H9 (cell line): Measurements from ENCODE around the gene TTF2. TPM values are rescaled to one million over a fixed set of nuclear protein-coding genes. Genes with fewer than 3 reads are reported as not detected.
A peak's percentile ranks its signal among the peaks of the same experiment; 100 is the strongest.

ENCODE experiments used
- DNase-seq: peaks from one replicate; pipeline ENCODE4 v3.0.0-alpha.2; 2017
- H2AFZ ChIP-seq: one replicate; pipeline ENCODE4 v1.6.1; 2013; ENCODE audit warnings: mild to moderate bottlenecking, low read length, control low read depth, moderate library complexity
- H2AK5ac ChIP-seq: 2 replicates; pipeline ENCODE4 v1.6.1; 2013; ENCODE audit warnings: low read length, control low read depth, mixed read lengths; ENCODE audit not compliant: insufficient read length
- H2BK120ac ChIP-seq: one replicate; pipeline ENCODE4 v1.6.1; 2013; ENCODE audit warnings: low read depth, mild to moderate bottlenecking, low read length, control low read depth, inconsistent platforms; ENCODE audit not compliant: poor library complexity, severe bottlenecking
- H2BK12ac ChIP-seq: 2 replicates; pipeline ENCODE4 v1.6.1; 2013; ENCODE audit warnings: low read length, control low read depth, mixed read lengths, low read depth; ENCODE audit not compliant: insufficient read length
- H2BK15ac ChIP-seq: 2 replicates; pipeline ENCODE4 v1.6.1; 2013; ENCODE audit warnings: low read depth, low read length, control low read depth
- H2BK20ac ChIP-seq: one replicate; pipeline ENCODE4 v1.6.1; 2013; ENCODE audit warnings: low read depth, mild to moderate bottlenecking, low read length, control low read depth, inconsistent platforms; ENCODE audit not compliant: poor library complexity, severe bottlenecking
- H2BK5ac ChIP-seq: 2 replicates; pipeline ENCODE4 v1.6.1; 2013; ENCODE audit warnings: low read length, control low read depth, mixed read lengths; ENCODE audit not compliant: insufficient read length
- H3K14ac ChIP-seq: 2 replicates; pipeline ENCODE4 v1.6.1; 2013; ENCODE audit warnings: low read length, control low read depth; ENCODE audit not compliant: insufficient read depth
- H3K18ac ChIP-seq: 2 replicates; pipeline ENCODE4 v1.6.1; 2013; ENCODE audit warnings: low read depth, mild to moderate bottlenecking, mixed read lengths, low read length, control low read depth; ENCODE audit not compliant: insufficient read length
- H3K23ac ChIP-seq: 2 replicates; pipeline ENCODE4 v1.6.1; 2013; ENCODE audit warnings: low read length, control low read depth, mixed read lengths, low read depth; ENCODE audit not compliant: insufficient read length
- H3K23me2 ChIP-seq: 2 replicates; pipeline ENCODE4 v1.6.1; 2013; ENCODE audit warnings: low read depth, mild to moderate bottlenecking, mixed read lengths, low read length, control low read depth; ENCODE audit not compliant: insufficient read length, poor library complexity, severe bottlenecking
- H3K27ac ChIP-seq: 2 replicates; pipeline ENCODE4 v1.5.1; 2013; ENCODE audit warnings: low read length, control low read depth, mixed read lengths, low read depth; ENCODE audit not compliant: insufficient read length
- H3K27me3 ChIP-seq: 2 replicates; pipeline ENCODE4 v1.6.1; 2013; ENCODE audit warnings: low read length, control low read depth, inconsistent platforms; ENCODE audit not compliant: insufficient read depth
- H3K4ac ChIP-seq: 2 replicates; pipeline ENCODE4 v1.6.1; 2013; ENCODE audit warnings: low read depth, mild to moderate bottlenecking, control low read depth, inconsistent platforms, low read length, moderate library complexity
- H3K4me1 ChIP-seq: 2 replicates; pipeline ENCODE4 v1.6.1; 2013; ENCODE audit warnings: low read length, control low read depth, inconsistent platforms; ENCODE audit not compliant: insufficient read depth
- H3K4me2 ChIP-seq: 2 replicates; pipeline ENCODE4 v1.6.1; 2013; ENCODE audit warnings: low read length, control low read depth, mixed read lengths; ENCODE audit not compliant: insufficient read length, insufficient read depth
- H3K56ac ChIP-seq: 2 replicates; pipeline ENCODE4 v1.6.1; 2013; ENCODE audit warnings: low read depth, mild to moderate bottlenecking, mixed read lengths, low read length, control low read depth; ENCODE audit not compliant: insufficient read length
- H3K79me1 ChIP-seq: 2 replicates; pipeline ENCODE4 v1.6.1; 2013; ENCODE audit warnings: low read depth, mild to moderate bottlenecking, moderate library complexity, low read length, control low read depth, inconsistent platforms; ENCODE audit not compliant: insufficient read depth, poor library complexity, severe bottlenecking
- H3K79me2 ChIP-seq: 2 replicates; pipeline ENCODE4 v1.6.1; 2013; ENCODE audit warnings: low read length, control low read depth, inconsistent platforms; ENCODE audit not compliant: insufficient read depth
- H3K9ac ChIP-seq: 2 replicates; pipeline ENCODE4 v1.6.1; 2013; ENCODE audit warnings: low read length, control low read depth, mixed read lengths; ENCODE audit not compliant: insufficient read length; ENCODE audit errors: extremely low read depth
- H3K9me3 ChIP-seq: one replicate; pipeline ENCODE4 v1.6.1; 2013; ENCODE audit warnings: low read depth, low read length, inconsistent platforms; ENCODE audit not compliant: control insufficient read depth
- H3T11ph ChIP-seq: one replicate; pipeline ENCODE4 v1.6.1; 2013; ENCODE audit warnings: mild to moderate bottlenecking, low read length, control low read depth, inconsistent platforms
- H4K20me1 ChIP-seq: one replicate; pipeline ENCODE4 v1.6.1; 2013; ENCODE audit not compliant: control insufficient read depth, insufficient read length, insufficient read depth
- H4K5ac ChIP-seq: 2 replicates; pipeline ENCODE4 v1.6.1; 2013; ENCODE audit warnings: low read depth, mild to moderate bottlenecking, mixed read lengths, low read length, control low read depth; ENCODE audit not compliant: insufficient read length
- H4K8ac ChIP-seq: replicated peaks from 2 replicates; pipeline ENCODE4 v1.6.1; 2013; ENCODE audit warnings: low read length, control low read depth, mixed read lengths, low read depth; ENCODE audit not compliant: insufficient read length
- H4K91ac ChIP-seq: 2 replicates; pipeline ENCODE4 v1.6.1; 2013; ENCODE audit warnings: low read depth, mild to moderate bottlenecking, moderate library complexity, mixed read lengths, low read length, control low read depth; ENCODE audit not compliant: insufficient read length
- H3K27ac Mint-ChIP-seq, 3 experiments: 2 replicates in 2 of 3; 3 replicates in 1 of 3; pipeline ENCODE4 v1.8.0; 2020 to 2021; ENCODE audit warnings: mixed read lengths in 3 of 3, mild to moderate bottlenecking in 1 of 3, moderate library complexity in 1 of 3
- H3K27me3 Mint-ChIP-seq: 2 replicates; pipeline ENCODE4 v1.8.0; 2021; ENCODE audit warnings: low read depth, mild to moderate bottlenecking, moderate library complexity, mixed read lengths
- H3K36me3 Mint-ChIP-seq, 3 experiments: 2 replicates in 2 of 3; 3 replicates in 1 of 3; pipeline ENCODE4 v1.8.0; 2020 to 2021; ENCODE audit warnings: low read depth in 3 of 3, mixed read lengths in 3 of 3; ENCODE audit not compliant: insufficient read depth in 1 of 3
- H3K4me1 Mint-ChIP-seq, 2 experiments: 2 replicates each; pipeline ENCODE4 v1.8.0; 2020; ENCODE audit warnings: mixed read lengths in 2 of 2
- H3K4me3 Mint-ChIP-seq, 2 experiments: 2 replicates in 1 of 2; 3 replicates in 1 of 2; pipeline ENCODE4 v1.8.0; 2020 to 2021; ENCODE audit warnings: mild to moderate bottlenecking in 2 of 2, mixed read lengths in 2 of 2, moderate library complexity in 1 of 2
- H3K9me3 Mint-ChIP-seq, 2 experiments: 2 replicates in 1 of 2; 3 replicates in 1 of 2; pipeline ENCODE4 v1.8.0; 2020; ENCODE audit warnings: mild to moderate bottlenecking in 2 of 2, mixed read lengths in 2 of 2, moderate library complexity in 1 of 2
- CTCF ChIP-seq: fragments of 200-600 bp; sonication (generic); conservative IDR thresholded peaks from 3 replicates; pipeline ENCODE4 v1.8.0; 2021; ENCODE audit warnings: antibody characterized with exemption, mild to moderate bottlenecking
- WGBS: extraction: QIAGEN DNeasy Blood & Tissue Kit; methylation state at CpG from one replicate; pipeline ENCODE4 v1.1.7; 2013; ENCODE audit warnings: missing lambda C conversion rate, low lambda C conversion rate, mixed read lengths; ENCODE audit not compliant: insufficient read length; ENCODE audit errors: extremely low coverage; 5-methylcytosine and 5-hydroxymethylcytosine counted together
- long read RNA-seq: library from polyadenylated mRNA; unstranded; transcript quantifications from one replicate; pipeline ENCODE4 v2.0.0, GENCODE V29; 2020
- total RNA-seq: library from RNA; stranded (reverse); gene quantifications from 2 replicates; pipeline ENCODE4 v1.2.1, GENCODE V29; 2021

The TTF2 gene
- total RNA-seq: 83.5 and 86.4 TPM in 2 replicates
- long read RNA-seq, full-length matches to known transcripts: 64 of 275 reads
- long read RNA-seq, partial matches to known transcripts: 140 of 275 reads
- long read RNA-seq, other reads (novel, unspliced or antisense): 71 of 275 reads

GRCh38 chr1:117059678-117060440, at the start of gene TTF2:
TSS of gene TTF2 (plus strand) at chr1:117060326. CDS start at chr1:117060347, 21 bp downstream.
- no peaks in the 10 kb centered on the region for H3K27me3 ChIP-seq
- peaks cover 17% of the 10 kb centered on the region for H3K23me2 ChIP-seq
- H3K27ac ChIP-seq: peak within 1 kb of the TSS; percentile 95
- H3K4ac ChIP-seq: peak within 1 kb of the TSS; percentile 7; the same call in 1 of the 2 replicates
- peak within 1 kb of the TSS; percentile 94 for H3K18ac ChIP-seq
- peak within 1 kb of the TSS; percentile 95 for H3K9ac ChIP-seq
- H3K9me3 ChIP-seq: no peaks in the 10 kb centered on the region
- H3K4me2 ChIP-seq: peak within 1 kb of the TSS; percentile 72
- no peak within 1 kb of the TSS for H4K8ac ChIP-seq
- no peak within 1 kb of the TSS for H3K4me3 Mint-ChIP-seq
- H3K56ac ChIP-seq: peak within 1 kb of the TSS; percentile 92
- peak within 1 kb of the TSS in 1 of 3 experiments; percentile 63; a peak in 2 of 7 replicates for H3K27ac Mint-ChIP-seq
- no peak within 1 kb of the TSS for H2BK120ac ChIP-seq
- H3K4me1 ChIP-seq: no peaks in the 10 kb centered on the region
- H3K4me1 Mint-ChIP-seq: peaks cover 12 to 19% of the 10 kb centered on the region in 2 experiments
- no peak within 1 kb of the TSS for H2BK15ac ChIP-seq
- peak; percentile 99 for DNase-seq
- no peak within 1 kb of the TSS for H2BK12ac ChIP-seq
- no peak within 1 kb of the TSS for H2AK5ac ChIP-seq
- peak within 1 kb of the TSS; percentile 30 for H2BK5ac ChIP-seq
- no peak within 1 kb of the TSS for H4K91ac ChIP-seq
- peak within 1 kb of the TSS; percentile 77 for H4K5ac ChIP-seq
- no peaks in the 10 kb centered on the region for H3K79me2 ChIP-seq
- no peak within 1 kb of the TSS for H2BK20ac ChIP-seq
- H3K27me3 Mint-ChIP-seq: no peaks in the 10 kb centered on the region
- H3K79me1 ChIP-seq: no peaks in the 10 kb centered on the region
- H3K36me3 Mint-ChIP-seq: peaks cover 8 to 36% (median 28%) of the 10 kb centered on the region in 3 experiments; a peak in 6 of 7 replicates
- H3K23ac ChIP-seq: no peak within 1 kb of the TSS
- peak; percentile 38; the same call in 1 of the 3 replicates for TF ChIP-seq CTCF
- no CpG with 5 or more reads among the region's 48 CpGs for WGBS
- peak within 1 kb of the TSS; percentile 62 for H3T11ph ChIP-seq
- peak within 1 kb of the TSS; percentile 94 for H3K14ac ChIP-seq
- no peaks in the 10 kb centered on the region for H3K9me3 Mint-ChIP-seq
- H2AFZ ChIP-seq: peak within 1 kb of the TSS; percentile 92
- no peaks in the 10 kb centered on the region for H4K20me1 ChIP-seq
